Cerebellar nuclear complex (tissue), 1 donor: ENCODE results near the gene SMYD5.

ENCODE experiments used
- DNase-seq, 2 experiments: peaks; one replicate each; lab custom pipeline; 2025; lab: John Stamatoyannopoulos, UW

SMYD5 gene

GRCh38 chr2:73238976-73239375, 24.9 kb downstream of the SMYD5 start:
- peak in 1 of 2 experiments; percentile 9 for DNase-seq

DNA sequence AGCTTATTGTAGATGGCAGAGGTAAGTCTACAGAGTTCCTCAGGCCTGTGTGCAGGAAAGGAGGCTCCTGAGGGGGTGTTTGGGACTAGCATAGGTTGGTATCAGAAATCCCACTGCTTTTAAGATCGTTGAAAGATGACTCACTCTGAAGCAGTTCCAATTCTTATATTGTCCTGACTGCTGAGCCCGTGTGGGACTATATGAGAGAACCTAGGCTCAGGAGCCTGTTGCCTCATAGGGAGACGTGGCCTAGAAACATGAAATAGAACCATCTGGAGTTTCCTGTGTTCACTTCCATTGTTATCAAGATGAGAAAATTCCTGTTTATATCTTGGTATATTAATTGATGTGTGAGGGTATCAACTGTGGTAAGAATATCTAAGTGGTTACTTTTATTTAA, 25.7 kb downstream of the SMYD5 start:
- no peak for DNase-seq

DNA sequence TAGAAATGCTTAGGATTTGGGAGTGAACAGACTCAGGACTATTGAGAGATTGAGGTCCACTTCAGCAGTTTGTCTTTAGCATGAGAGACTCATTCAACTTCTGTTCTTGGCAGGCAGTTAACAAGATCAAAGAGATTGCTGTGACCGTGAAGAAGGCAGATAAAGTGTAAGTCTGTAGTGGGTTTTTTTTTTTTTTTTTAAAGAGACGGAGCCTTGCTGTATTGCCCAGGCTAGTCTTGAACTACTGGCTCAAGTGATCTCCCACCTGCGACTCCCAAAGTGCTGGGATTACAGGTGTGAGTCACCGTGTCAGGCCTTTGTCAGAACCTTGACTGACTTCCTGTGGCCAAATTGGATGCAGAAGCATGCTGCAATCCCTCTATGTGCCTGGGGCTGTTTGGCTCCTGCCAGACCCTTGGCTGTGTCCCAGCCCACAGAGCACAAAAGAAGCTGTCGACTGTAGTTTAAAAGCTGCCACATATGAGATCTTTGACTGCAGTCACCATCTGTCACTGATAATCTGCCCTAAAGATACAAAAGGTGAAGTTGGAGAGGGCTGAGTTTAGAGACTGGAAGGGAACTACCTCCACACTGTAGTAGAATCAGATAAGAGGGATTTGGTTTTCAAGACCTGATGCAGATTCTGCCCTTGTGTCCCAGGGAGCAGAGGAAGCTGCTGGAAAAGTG, 30.0 kb downstream of the SMYD5 start:
- peak in 1 of 2 experiments; percentile 24 for DNase-seq

DNA sequence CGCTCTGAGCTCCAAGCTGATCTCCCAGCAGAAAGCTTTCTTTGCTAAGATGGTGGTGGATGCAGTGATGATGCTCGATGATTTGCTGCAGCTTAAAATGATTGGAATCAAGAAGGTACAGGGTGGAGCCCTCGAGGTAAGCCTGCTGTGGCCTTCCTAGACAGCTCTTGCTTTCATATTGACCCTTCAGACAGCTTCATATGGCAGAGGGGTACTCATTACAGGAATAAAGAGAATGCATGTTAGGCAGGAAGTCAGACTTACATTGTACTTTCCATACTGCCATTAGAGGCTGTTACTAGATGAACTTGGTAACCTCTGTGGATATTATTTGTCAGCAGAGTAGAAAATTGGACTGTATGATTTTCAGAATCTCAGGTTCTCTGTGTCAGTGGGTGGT, 30.5 kb downstream of the SMYD5 start:
- no peak for DNase-seq

DNA sequence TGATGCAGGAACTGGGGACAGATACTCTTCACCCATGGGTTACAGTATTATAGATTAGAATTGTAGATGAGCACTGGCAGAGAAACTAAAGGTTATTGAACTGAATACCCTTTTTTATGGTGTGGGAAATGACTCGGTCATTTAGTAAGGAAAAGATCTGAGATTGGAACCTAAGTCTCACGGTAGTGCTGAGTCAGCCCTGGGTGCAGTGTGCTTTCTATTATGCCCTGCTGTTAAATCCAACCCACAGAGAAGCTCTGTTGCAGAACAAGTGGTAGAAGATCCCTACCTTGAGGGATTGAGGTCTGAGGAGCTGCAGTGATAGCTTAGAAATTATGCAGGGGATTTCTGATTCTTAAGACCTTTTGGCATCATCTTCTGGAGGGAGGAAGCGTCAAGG, 32.8 kb downstream of the SMYD5 start:
- DNase-seq: no peak

DNA sequence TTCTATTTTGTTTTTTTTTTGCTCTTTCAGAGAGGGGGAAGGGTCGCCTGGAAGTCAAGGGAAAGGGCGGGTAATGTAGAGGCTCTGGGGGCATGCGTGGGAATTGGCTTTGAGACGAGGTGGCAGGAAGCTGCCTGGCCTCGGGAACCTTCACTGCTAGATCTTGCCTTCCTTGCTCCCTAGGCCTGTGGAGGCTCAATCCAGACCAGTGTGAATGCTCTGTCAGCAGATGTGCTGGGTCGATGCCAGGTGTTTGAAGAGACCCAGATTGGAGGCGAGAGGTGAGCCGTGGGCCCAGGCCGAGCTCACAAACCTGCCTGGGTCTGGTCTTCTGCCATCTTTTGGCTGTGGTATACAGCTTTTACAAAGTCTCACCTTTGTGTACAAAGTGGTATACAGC, 35.6 kb downstream of the SMYD5 start:
- DNase-seq: no peak

DNA sequence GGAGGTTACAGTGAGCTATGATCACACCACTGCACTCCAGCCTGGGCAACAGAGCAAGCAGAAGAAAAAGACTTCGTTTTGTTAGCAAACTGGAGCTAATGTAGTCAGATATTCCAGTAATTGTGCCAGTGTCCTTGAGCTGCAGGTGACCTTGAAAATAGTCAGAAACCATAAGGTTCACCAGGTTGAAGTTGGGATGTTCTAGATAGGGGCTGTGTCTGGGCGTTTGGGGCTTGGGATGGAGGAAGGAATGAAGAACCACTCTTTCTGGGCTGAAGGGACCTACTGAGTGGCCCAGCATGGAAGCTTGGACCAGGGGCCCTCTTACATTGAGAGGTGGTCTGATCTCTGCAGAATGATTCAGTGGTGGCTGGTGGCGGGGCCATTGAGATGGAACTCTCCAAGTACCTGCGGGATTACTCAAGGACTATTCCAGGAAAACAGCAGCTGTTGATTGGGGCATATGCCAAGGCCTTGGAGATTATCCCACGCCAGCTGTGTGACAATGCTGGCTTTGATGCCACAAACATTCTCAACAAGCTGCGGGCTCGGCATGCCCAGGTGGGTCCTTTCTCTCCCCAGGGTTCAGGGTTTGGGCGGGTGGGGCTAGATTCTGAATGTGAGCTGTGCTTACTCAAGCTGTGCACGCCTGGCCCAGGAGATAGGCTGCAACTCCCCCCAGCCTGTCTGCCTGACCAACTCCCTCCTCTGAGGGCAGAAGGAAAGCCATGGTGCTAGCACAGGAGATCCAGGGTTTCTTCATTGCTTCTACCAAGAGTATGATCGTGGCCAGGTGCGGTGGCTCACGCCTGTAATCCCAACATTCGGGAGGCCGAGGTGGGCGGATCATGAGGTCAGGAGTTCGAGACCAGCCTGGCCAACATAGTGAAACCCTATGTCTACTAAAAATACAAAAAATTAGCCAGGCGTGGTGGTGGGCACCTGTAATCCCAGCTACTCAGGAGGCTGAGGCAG, 37.1 kb downstream of the SMYD5 start:
- no peak for DNase-seq

GRCh38 chr2:73252238-73253027, 38.4 kb downstream of the SMYD5 start:
- DNase-seq: no peak

GRCh38 chr2:73253400-73253799, 39.4 kb downstream of the SMYD5 start:
- no peak for DNase-seq

DNA sequence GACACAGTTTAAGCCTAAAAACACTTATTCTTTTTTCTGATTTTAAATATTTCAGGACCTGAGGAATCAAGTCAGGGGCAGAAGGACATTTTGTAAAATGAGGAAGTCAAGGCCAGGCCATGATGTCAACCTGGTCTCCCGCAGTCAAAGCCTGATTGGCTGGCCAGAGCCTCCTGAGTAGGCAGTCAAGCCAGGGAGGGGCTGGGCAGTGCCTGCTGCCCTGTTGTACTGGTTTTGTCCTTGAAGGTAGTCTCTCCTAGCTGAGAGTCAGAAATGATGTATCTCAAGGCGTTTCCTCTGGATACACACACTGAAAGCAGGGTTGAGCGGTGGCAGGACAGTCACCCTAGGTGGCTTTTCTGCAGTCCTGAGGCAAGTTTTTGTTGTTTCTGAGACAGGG, 39.9 kb downstream of the SMYD5 start:
- DNase-seq: no peak

DNA sequence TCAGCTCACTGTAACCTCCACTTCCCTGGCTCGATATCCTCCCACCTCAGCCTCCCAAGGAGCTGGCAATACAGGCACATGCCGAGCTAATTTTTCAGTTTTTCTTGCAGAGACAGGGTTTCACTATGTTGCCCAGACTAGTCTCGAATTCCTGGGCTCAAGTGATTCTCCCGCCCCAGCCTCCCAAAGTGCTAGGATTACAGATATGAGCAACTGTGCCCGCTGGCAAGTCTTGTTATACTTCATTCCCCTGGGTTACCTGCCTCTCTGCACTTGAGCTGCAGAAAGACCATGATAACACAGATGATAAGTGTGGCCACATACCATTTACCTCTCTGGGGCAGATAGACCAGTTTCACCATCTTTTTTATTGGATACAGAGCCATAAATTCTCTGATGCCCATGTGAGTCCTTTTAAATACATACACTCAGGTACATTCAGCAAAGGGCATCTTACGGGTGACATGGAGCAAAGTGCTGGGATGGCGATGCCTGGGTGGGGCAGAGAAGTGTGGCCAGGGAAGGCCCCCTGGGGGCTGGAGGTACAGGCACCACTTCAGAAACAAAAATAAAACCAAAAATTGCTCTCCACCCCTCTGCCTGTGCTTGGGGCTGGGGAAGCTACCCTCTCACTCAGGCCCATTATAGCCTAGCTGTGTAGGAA, 40.4 kb downstream of the SMYD5 start:
- DNase-seq: no peak

DNA sequence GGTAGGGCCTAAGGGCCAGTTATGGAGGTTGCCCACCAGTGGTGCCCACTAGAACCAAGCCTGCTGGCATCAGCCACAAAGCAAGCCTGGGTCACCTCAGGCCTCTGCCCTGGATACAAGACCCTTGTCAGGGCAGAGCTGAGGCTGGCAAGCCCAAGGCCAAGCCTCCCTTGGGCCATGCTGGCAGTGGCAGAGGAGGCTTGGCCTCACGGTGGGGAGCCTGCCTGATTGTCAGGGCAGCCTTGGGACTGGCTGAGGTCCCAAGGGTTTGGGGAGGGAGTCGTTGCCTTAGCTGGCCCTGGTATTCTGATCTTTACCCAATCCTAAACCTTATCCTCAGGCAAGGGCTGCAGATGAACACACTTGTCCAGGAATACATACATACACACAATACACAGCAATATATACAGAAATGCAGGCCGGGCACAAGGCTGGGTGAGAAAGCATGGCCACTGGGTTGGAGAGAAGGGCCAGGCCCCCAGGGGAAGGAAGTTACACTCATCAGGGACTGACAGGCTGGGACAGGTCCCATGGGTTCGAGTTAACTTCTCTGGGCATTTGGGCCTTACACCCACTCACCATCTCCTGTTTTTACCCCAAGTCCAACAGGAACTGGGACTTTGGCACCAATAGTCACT, 41.1 kb downstream of the SMYD5 start:
- DNase-seq: no peak

DNA sequence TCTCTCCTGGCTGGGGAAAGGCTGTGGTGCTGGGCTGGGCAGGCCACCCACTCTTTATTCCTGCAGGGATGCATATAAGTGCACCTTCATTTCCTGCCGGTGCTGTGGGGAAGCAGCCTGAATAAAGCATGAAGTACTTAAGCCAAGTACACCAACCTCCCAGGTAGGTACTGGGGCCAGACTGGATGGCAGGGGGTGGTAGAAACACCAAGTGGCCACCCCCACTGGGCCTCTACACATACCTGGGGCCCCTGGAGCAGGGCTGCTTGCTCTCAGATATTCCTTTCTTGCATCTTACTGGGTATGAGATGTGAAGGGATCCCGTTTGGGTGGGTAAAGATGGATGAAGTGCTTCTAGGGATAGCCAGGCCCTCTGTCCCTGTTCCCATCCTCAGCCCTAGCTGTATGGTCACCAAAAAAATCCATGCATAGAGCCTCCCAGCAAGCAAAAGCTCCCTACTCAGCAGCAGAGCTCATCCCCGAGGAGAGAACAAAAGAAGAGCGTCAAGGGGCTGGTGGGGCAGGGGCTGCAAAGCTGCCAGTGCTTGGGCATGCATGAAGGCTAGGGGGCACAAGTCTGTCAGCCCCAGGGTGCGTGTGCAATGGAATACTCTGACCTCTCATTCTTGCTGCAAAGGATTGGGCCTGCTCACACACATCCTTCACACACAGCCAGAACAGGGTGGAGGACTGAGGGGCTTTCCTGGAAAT, 42.0 kb downstream of the SMYD5 start:
- no peak for DNase-seq

DNA sequence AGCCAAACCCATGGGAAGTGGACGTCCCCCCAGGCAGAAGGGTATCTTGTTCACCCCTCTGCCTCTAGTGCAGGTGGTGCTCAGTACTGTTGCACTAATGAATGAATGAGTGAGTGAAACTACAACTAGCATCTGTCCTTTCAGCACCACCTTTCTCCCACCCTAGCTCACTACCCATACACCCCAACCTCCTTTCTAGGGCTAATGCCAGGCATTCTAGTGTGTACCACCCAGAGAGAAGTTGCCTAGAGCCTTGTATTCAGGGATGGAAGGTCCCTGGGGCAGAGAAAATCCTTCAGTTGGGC, 42.5 kb downstream of the SMYD5 start:
- no peak for DNase-seq

DNA sequence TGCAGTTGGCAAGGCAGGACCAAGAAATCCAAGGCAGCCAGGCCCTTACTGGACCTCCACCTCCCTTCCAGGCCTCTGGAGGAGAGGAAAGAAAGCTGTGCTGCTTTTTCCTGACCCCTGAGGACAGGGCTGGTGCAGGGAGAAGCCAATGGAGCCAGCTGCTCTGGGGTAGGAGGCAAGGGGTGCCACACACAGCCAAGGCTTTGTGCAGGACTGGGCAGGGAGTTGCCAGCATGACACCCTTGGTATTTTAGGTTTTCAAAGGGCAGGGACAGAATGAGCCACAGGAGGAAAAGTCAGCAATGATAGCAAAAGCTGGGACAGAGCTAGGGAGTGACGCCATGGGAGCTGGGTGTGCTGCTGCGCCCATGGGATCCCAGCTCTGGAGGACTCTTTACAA, 43.0 kb downstream of the SMYD5 start:
- no peak for DNase-seq

GRCh38 chr2:73257425-73258125, 43.5 kb downstream of the SMYD5 start:
- no peak for DNase-seq

DNA sequence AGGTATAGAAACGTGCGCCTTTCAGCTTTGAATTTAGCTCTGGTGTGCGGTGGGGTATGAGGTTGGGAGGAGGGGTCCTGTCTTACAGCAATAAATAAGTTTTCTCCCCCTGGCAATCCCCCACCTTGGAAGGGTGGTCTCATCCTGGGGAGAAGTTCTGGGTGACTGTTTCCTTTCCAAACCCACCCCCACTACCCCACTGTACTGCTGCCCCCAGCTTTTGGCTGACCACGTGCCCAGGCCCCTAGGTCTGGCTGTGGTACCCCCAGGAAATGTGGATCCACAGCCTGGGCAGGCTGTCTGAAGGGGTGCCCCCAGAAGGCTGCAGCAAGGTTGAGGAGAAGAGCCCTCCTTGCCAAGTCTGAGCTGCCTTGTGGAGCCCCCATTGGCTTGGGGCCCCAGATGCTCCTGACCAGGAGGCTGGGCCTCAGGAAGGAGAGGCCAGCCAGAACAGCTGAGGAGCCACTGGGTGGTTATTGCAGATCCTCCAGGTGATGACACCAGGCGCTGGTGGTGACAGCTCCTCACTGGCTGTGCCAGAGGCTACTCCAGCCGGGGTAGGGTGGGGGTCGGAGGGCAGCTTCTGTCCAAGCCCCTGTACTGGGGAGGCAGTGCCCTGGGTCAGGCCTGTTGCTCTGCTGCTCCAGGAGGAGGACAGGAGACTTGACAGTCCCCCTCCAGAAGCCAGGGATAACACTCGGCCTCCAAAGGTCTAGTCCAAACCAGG, 44.3 kb downstream of the SMYD5 start:
- no peak for DNase-seq

DNA sequence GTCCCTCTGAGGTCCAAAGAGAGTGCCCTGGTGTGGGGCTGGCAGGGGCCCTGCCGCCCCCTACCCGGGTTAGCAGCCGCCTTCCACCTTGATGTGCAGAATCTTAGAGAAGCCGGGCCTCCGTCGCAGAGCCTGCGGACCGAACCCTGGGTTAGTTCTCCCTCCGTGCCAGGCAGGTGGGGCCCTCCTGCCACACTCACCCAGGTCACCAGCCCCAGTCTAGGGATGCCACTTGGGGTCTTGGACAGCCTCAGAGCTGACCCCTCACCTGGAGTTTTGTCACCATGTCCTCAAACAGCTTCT, 44.8 kb downstream of the SMYD5 start:
- no peak for DNase-seq

DNA sequence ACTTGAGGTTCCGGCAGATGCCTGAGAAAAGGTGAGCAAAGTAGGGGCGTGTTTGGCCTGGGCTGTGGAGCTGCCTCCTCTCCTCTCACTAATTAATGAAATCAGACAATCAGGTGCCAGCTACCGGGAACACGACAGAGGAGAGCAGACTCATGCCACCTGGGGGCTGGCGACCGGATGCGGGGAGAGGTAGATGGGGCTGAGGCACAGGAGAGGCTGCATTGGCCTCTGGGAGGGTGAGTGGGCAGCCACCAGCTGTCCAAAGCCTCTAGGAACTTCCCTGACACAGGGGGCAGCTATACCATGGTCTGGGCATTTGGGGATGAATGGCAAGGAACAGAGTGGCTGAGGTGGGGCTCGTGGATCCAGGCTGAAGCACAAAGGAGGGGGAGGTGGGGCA, 45.2 kb downstream of the SMYD5 start:
- DNase-seq: no peak
